HG03039 (cell line): ENCODE measurements around the gene SMOC2.

Experiments used
- ATAC-seq: cut with Tn5 transposase; IDR thresholded peaks from one replicate; pipeline ENCODE4 v1.9.1; 2021; ENCODE audit warnings: mild to moderate bottlenecking, moderate library complexity; ENCODE audit not compliant: unreplicated experiment

SMOC2 gene

GRCh38 chr6:168415098-168415992, 25.6 kb upstream of the SMOC2 start:
- no peak for ATAC-seq

- ATAC-seq: no peak
These were observed 24.9 kb upstream of the SMOC2 start for GRCh38 chr6:168415993-168416530.

GRCh38 chr6:168416531-168416930, 24.5 kb upstream of the SMOC2 start:
- ATAC-seq: no peak

GRCh38 chr6:168417191-168417590, 23.8 kb upstream of the SMOC2 start:
- no peak for ATAC-seq

- ATAC-seq: no peak
These were observed 23.1 kb upstream of the SMOC2 start for GRCh38 chr6:168417679-168418557.

GRCh38 chr6:168418711-168419121, 22.3 kb upstream of the SMOC2 start:
- no peak for ATAC-seq

GRCh38 chr6:168419569-168419968, 21.4 kb upstream of the SMOC2 start:
- ATAC-seq: no peak

- no peak for ATAC-seq
These were observed 20.9 kb upstream of the SMOC2 start for GRCh38 chr6:168420084-168420483.

- no peak for ATAC-seq
These were observed 20.3 kb upstream of the SMOC2 start for GRCh38 chr6:168420706-168421105.

- no peak for ATAC-seq
These were observed 13.8 kb upstream of the SMOC2 start for GRCh38 chr6:168427184-168427583.

- ATAC-seq: no peak
These were observed 12.7 kb upstream of the SMOC2 start for GRCh38 chr6:168428052-168428826.

GRCh38 chr6:168428863-168429262, 12.1 kb upstream of the SMOC2 start:
- ATAC-seq: no peak

GRCh38 chr6:168432196-168432595, 8.8 kb upstream of the SMOC2 start:
- ATAC-seq: no peak

- no peak for ATAC-seq
These were observed 7.1 kb upstream of the SMOC2 start for GRCh38 chr6:168433898-168434297.

GRCh38 chr6:168434505-168434904, 6.5 kb upstream of the SMOC2 start:
- no peak for ATAC-seq

- ATAC-seq: no peak
These were observed 3.2 kb upstream of the SMOC2 start for GRCh38 chr6:168437751-168438150.

- ATAC-seq: no peak
These were observed 2.0 kb upstream of the SMOC2 start for GRCh38 chr6:168438783-168439520.

GRCh38 chr6:168439794-168440450, 1.1 kb upstream of the SMOC2 start:
- ATAC-seq: no peak
